ENCODE data around the gene ADAM22. TPM values are rescaled to one million over a fixed set of nuclear protein-coding genes. Genes with fewer than 3 reads are reported as not detected.
A peak's percentile ranks its signal among the peaks of the same experiment; 100 is the strongest.
"Not testable (repeated sequence)": the region's sequence is repeated elsewhere in the genome, so short reads cannot be mapped to it uniquely, and the experiment has no call there.

ADAM22 gene
- polyA plus RNA-seq, 12 donors: 7.9 to 31.6 (median 14.6) TPM; not detected in 1

DNA sequence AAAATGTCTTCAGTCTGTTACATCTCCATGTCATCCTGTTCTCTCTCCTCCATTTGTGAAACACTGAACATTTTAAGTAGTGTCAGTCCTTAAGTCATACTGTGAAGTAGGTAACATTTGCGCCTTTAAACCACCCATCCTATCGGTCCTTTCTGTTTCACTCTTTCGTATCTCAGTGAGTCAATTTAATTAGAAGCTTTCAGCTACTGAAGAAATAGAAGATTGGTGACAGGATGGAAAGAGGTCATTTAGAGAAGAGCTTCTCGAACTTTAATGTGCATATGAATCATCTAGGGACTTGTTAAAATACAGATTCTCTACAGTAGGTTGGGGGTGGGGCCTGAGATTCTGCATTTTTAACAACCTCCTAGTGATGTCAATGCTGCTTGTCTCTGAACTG, 172.4 kb downstream of the ADAM22 start:
- DNase-seq: no peak

GRCh38 chr7:88109612-88110011, 175.6 kb downstream of the ADAM22 start:
- DNase-seq: no peak

DNA sequence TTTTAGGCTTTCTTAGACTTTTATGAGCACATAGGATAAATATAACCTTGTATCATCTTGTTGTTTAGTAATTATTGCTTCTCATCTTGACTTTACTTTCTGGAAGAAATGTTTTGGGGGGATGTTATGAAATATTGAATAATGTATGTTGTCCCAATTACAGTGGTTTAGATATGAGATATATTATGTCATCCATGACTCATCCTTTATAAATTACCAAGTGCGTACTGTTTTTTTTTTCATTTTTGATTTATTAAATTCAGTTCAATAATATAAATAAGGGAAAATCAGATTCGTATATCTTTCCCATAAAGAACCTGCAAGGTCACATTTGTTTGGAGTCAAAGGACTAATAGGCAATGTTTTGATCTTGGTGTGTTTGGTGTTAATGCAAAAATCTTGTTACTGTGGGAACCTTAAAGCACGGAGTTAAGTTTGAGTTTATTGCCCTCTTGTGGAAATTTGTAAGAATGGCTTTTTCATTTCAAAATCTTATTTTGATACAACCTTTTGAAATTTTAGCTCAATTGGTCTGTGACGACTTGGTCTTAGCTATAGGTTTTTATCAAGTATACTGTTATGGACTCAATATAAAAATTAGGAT, 177.2 kb downstream of the ADAM22 start:
- DNase-seq: peak; percentile 62

DNA sequence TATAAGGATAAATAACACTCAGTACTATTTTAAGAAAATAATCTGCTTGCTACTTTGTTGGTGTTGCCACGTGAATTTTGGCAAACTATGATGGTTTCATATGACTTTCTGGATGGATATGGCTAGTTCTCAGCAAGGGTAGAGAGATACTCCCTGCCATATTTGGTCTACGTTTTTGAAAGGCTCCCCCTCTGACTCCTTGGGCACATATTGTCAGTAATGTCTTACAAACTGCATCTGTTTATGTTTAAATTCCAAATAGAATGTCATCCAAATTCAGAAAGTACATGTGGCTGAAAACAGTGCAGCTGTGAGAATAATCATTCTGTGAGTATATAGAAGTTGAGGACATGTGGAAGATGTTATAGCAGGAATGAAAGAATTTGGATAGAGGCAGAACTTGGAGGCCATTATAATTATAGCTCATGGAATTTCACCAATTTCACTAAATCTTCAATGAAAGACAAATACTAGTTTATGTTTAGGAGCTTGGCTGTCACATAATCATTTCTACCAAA, 178.0 kb downstream of the ADAM22 start:
- DNase-seq: peak; percentile 77

DNA sequence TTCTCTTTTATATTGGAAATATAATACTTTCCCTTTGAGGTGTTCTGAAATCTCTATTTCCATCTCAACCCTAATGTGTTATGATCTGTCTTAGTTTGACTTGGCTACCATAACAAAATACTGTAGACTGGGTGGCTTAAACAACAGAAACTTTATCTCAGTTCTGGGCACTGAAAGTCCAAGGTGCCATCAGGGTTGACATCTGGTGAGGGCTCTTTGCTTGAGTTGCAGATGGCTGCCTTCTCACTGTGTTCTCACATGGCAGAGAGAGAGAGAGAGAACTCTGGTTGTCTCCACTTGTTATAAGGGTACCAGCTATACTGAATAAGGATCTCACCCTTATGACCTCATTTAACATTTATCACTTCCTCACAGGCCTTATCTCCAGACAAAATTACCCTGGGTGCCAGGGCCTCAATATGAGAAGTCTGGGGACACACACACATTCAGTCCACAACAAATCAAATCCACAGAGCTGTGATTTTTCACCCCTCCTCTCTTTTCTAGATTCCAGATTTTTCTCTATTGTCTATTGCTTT, 181.3 kb downstream of the ADAM22 start:
- no peak for DNase-seq

- DNase-seq: peak; percentile 38
These were observed 181.8 kb downstream of the ADAM22 start for GRCh38 chr7:88115816-88116215.

DNA sequence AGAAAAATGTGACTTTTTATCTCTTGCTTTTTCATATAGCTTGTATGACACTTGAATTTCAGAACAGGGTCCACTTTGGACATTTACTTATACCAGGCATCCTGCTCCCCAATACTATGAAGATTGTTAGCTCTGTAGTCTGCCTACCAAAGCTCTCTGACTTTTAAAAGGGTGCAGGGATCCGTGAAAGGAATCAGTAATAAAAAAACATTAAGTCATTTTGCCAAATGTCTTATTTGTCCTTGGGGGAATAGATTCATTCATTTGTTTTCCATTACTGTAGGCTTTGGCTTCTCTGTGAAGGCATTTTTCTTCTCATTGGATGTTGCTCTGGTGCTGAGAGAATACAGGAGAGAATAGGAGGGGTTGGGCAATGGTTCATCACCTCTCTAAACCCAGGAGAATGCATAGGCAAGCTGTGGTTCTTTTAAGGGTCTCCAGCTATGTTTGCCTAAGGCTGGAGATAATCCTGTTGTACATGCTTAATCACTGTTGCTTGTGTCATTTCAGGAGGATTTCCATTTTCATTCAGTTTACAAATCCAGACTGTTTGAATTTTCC, 182.3 kb downstream of the ADAM22 start:
- DNase-seq: peak; percentile 84

DNA sequence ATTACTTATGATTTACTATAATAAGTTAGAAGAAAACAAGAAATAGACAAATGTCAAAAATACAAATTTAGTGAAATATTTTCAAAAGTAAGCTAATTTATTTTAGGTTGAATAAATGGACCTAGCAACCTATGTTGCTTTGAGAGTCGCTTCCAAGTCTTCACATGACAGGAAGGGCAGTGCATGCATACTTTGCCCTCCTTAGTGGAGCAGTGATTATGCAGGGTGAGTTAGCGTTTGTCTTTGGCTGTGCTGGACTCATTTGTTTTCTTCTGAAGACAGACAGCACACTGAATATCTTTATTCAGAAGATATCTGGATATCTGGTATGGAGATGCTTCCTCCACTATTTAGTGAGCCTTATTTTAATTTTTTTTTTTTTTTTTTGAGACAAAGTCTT, 183.3 kb downstream of the ADAM22 start:
- no peak for DNase-seq

- no peak for DNase-seq
These were observed 187.3 kb downstream of the ADAM22 start for GRCh38 chr7:88121335-88121734.

- no peak for DNase-seq
These were observed 193.7 kb downstream of the ADAM22 start for GRCh38 chr7:88127637-88128290.

DNA sequence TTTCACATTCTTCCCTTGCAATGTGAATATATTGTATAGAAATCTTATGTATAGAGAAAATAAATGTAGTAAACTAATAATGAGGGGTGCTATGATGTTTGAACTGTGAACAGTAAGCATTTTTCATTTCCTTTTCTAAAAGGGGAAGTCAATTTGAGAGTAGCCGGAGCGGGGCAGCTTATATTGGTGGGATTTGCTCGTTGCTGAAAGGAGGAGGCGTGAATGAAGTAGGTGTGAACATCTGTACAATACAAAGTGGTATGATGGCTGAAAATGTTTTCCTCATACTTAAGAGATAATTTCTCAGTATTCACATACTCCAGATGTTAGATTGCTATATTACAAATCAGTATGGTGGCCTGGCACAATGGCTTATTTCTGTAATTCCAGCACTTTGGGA, 198.7 kb downstream of the ADAM22 start:
- no peak for DNase-seq

DNA sequence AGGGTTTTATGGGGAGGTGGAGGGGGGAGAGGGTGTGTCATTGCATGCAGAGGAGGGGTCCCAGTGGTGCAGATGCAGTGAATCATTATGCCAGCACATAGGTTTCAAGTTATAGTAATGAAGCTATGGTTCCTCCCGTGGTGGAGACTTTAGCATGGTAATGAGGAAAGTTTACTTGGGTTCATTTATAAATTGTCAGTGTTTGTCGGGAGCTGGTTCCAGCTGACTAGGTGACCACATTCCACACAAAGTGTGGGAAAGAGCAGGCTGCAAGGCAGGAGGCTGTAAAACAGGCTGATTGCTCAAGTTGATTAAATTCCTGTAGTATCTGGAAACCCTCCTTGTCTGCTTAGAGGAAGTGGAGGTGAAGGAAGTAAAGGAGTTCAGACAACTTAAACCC, 206.9 kb downstream of the ADAM22 start:
- no peak for DNase-seq

DNA sequence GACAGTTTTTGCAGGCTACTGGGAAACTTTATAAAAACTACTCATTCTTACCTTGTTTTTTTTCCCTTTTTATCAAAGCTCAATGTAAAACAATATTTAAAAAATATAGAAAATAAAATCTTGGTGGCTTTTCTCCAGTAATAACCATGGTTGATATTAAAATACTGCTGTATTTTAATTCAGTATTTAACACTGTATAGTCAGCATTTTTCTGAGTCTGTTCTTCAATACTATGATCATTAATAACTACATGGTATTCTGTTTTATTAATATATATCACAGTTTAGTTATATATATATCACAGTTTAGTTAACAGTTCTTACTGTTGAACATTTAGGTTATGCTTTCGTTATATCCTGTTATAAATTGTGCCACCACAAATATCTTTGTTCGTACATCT, 207.4 kb downstream of the ADAM22 start:
- no peak for DNase-seq

- DNase-seq: no peak
These were observed 207.9 kb downstream of the ADAM22 start for GRCh38 chr7:88141953-88142352.

GRCh38 chr7:88146616-88147015, 212.6 kb downstream of the ADAM22 start:
- no peak for DNase-seq

- DNase-seq: no peak
These were observed 213.3 kb downstream of the ADAM22 start for GRCh38 chr7:88147341-88147740.

DNA sequence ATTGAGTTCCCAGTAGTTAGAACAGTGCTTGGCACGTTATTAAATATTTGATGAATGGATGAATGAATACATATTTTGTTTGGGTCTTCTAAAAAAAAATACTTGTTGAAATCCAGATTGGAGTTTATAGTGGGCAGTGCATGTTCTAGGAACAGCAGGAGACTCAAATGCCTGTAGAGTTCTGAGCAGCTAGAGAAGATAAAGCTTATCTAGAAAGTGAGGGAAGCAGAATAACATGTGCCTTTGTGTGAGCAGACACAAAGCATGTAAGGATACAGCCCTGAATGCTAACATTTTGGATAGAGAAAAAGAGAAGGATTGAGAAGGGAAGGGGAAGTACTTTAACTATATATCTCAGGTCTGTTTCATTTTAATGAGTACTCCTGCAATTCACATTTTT, 213.9 kb downstream of the ADAM22 start:
- DNase-seq: no peak

DNA sequence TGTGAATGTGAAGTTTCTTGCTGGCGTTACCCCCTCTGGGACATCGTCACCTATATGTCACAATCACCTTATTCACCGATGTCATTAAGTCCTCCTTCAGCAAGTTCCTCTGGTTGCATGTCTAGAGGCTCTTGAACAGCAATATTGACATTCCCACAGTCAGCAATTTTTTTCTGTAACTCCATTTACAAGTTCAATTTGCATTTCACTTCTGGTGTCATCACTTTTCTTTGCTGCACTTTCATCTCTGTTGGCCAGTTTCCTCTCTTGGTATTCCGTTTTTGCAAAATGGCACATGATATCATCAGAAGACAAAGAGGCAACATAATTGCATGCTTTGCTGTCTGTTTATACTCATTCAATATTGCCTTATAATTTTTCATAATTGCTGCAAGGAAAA, 216.0 kb downstream of the ADAM22 start:
- no peak for DNase-seq

GRCh38 chr7:88151119-88151790, 217.2 kb downstream of the ADAM22 start:
- DNase-seq: no peak

DNA sequence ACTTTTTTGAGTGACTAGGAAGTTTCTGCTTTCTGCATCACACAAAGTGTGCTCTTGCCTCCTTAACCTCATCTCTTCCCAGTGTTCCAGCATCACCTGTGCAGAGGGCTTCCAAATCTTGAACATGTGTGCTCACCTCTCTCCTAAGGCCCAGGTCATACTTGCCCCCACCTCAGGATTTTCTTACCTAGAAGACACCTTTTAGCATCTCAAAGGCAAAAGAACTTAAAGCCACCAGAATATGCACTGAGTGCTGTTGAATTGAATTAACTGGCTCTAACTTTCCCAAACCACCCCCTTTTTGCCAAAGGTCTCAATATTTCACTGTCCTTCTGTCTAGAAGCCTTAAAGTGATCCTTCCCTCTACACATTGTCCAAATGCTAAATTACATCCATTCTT, 219.3 kb downstream of the ADAM22 start:
- DNase-seq: no peak

DNA sequence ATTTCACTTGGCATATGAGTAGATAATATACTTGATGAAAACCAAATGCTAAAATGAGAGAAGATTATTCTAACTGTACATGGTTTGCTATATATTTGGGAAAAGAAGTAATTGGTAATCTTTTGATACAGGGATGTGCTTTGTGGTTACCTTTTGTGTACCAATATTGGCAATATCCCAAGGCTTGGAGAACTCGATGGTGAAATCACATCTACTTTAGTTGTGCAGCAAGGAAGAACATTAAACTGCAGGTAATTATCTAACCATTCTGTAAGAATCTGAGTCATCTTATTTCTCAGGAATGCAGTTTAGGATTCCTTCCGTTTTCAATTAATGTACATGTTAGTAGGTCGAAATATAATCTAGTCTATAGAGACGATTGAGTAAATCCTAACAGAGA, 221.7 kb downstream of the ADAM22 start:
- DNase-seq: no peak

GRCh38 chr7:88156356-88156755, 222.3 kb downstream of the ADAM22 start:
- no peak for DNase-seq

- DNase-seq: not testable (repeated sequence)
These were observed 225.7 kb downstream of the ADAM22 start for GRCh38 chr7:88159741-88160140.
